OCI-LY3 (cell line): ENCODE measurements around the gene IPO7.

ENCODE experiments used
- H2AFZ ChIP-seq: fragments of 200-600, 300-600 bp; shearing (Covaris generic); 2 replicates; pipeline ENCODE4 v1.6.0; 2014; ENCODE audit warnings: antibody characterized with exemption, low read depth, low read length
- H3K27ac ChIP-seq: fragments of 200-600, 300-600 bp; sonication (generic); 2 replicates; pipeline ENCODE4 v1.5.1; 2014; ENCODE audit warnings: mild to moderate bottlenecking, low read length, moderate library complexity, mixed read lengths
- H3K27me3 ChIP-seq: fragments of 200-600, 300-600 bp; sonication (generic); 2 replicates; pipeline ENCODE4 v1.6.1; 2014; ENCODE audit warnings: low read depth, low read length, mixed read lengths
- H3K36me3 ChIP-seq: fragments of 200-600, 300-600 bp; sonication (generic); replicated peaks from 2 replicates; pipeline ENCODE3; 2014; ENCODE audit warnings: low read depth, low read length, mixed read lengths
- H3K4me1 ChIP-seq: fragments of 300-600, 200-600 bp; sonication (generic); 2 replicates; pipeline ENCODE4 v1.6.1; 2014; ENCODE audit warnings: low read length, mixed read lengths
- H3K4me2 ChIP-seq: fragments of 200-600, 300-600 bp; sonication (generic); 2 replicates; pipeline ENCODE4 v1.6.1; 2014; ENCODE audit warnings: low read length, mixed read lengths
- H3K4me3 ChIP-seq: fragments of 300-600, 200-600 bp; sonication (generic); 2 replicates; pipeline ENCODE4 v1.5.1; 2014; ENCODE audit warnings: antibody characterized with exemption, mild to moderate bottlenecking, low read length, moderate library complexity
- H3K79me2 ChIP-seq: fragments of 300-600, 200-600 bp; shearing (Covaris generic); 2 replicates; pipeline ENCODE4 v1.6.1; 2014; ENCODE audit warnings: mild to moderate bottlenecking, low read length, mixed read lengths
- H3K9ac ChIP-seq: fragments of 300-600, 200-600 bp; shearing (Covaris generic); 2 replicates; pipeline ENCODE4 v1.6.0; 2014; ENCODE audit warnings: mild to moderate bottlenecking, low read length, moderate library complexity
- H3K9me3 ChIP-seq: fragments of 200-600, 300-600 bp; shearing (Covaris generic); 2 replicates; pipeline ENCODE4 v1.6.1; 2014; ENCODE audit warnings: low read length, mixed read lengths; ENCODE audit not compliant: insufficient read depth
- H4K20me1 ChIP-seq: fragments of 200-600, 300-600 bp; sonication (generic); 2 replicates; pipeline ENCODE4 v1.6.1; 2016; ENCODE audit warnings: low read length, mixed read lengths; ENCODE audit not compliant: insufficient read depth
- EZH2phosphoT487 ChIP-seq: fragments of 200-600 bp; shearing (Covaris generic); IDR thresholded peaks from 2 replicates; pipeline ENCODE4 v1.6.1; 2018; ENCODE audit warnings: antibody characterized with exemption, mixed run types, low read depth
- TF ChIP-seq, protein P1 (sequence below): fragments of 200-600, 300-600 bp; sonication (generic); IDR thresholded peaks from 2 replicates; pipeline ENCODE4 v1.5.1; 2014; ENCODE audit warnings: antibody characterized with exemption, low read length, low read depth

Gene IPO7

DNA sequence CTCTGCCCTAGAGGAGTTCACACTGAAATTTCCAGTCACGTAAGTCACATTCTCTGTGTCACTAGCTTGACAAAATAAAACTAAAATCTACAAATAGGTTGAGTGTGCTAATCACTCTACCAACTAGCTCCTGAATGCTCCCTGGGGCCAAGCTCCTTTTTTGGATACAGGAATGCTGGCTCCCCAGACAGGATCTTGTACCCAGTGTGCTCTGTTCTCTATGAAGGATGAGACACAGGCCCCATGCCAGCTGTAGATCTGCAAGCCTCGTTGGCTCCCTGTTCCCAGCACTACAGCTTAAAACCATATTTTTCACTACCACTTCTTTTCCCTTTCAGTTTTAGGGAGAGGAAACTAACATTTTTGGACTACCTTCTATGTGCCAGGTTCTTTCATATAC lies 3.7 kb upstream of the IPO7 start:
- Histone ChIP-seq H4K20me1 (peaks cover 7% of the 10 kb centered on the region), H3K9ac (no peak overlapping the region), H2AFZ (no peak overlapping the region), H3K36me3 (peaks cover 2% of the 10 kb centered on the region), H3K4me2 (no peak overlapping the region), H3K4me3 (no peak overlapping the region), H3K79me2 (peaks cover 17% of the 10 kb centered on the region), H3K9me3 (no peaks in the 10 kb centered on the region), H3K27ac (no peak overlapping the region), H3K27me3 (no peaks in the 10 kb centered on the region), H3K4me1 (0 out of 2 replicates have a peak, but pooled peaks cover 3% of the 10 kb centered on the region)
- no peak for TF ChIP-seq EZH2phosphoT487
- TF ChIP-seq, protein P1, sequence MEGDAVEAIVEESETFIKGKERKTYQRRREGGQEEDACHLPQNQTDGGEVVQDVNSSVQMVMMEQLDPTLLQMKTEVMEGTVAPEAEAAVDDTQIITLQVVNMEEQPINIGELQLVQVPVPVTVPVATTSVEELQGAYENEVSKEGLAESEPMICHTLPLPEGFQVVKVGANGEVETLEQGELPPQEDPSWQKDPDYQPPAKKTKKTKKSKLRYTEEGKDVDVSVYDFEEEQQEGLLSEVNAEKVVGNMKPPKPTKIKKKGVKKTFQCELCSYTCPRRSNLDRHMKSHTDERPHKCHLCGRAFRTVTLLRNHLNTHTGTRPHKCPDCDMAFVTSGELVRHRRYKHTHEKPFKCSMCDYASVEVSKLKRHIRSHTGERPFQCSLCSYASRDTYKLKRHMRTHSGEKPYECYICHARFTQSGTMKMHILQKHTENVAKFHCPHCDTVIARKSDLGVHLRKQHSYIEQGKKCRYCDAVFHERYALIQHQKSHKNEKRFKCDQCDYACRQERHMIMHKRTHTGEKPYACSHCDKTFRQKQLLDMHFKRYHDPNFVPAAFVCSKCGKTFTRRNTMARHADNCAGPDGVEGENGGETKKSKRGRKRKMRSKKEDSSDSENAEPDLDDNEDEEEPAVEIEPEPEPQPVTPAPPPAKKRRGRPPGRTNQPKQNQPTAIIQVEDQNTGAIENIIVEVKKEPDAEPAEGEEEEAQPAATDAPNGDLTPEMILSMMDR = no peak

DNA sequence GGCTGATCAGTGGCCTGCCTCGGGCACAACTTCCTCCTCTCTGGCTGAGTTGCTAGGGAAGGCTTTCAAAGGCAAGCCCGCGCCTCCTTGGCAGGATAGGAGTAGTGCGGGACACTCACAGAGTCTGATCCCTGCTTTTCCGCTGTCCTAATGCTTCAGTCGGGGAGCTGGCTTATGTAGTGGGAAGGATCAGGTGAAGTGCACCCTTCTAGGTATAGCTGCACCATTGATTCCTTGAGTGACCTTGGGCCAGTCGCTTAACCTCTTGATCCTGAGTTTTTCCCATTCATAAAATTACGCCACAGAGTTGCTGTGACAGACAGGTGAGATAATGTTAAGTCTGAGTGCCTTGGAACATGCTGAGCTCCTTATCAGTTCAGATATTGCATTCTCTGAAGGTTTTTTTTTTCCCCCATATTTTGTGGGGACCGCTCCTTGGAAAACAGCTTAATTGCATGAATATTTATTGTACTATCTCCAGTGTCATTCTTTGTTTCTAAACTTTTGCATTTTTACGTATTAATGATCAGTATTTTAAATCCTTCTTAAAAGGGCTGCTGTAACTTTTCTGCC lies 961 bp downstream of the IPO7 start:
- peaks cover 63% of the 10 kb centered on the region for H3K79me2 ChIP-seq
- H3K9ac ChIP-seq = peak overlapping the region; percentile 93
- peak overlapping the region; percentile 96 for H3K4me3 ChIP-seq
- peaks cover 21% of the 10 kb centered on the region for H3K36me3 ChIP-seq
- TF ChIP-seq EZH2phosphoT487 = no peak
- TF ChIP-seq, protein P1 = no peak
- peaks cover 40% of the 10 kb centered on the region for H4K20me1 ChIP-seq
- peaks cover 20% of the 10 kb centered on the region for H3K4me1 ChIP-seq
- H3K27me3 ChIP-seq = no peaks in the 10 kb centered on the region
- peak overlapping the region; percentile 62 for H3K27ac ChIP-seq
- H3K9me3 ChIP-seq = no peaks in the 10 kb centered on the region
- H2AFZ ChIP-seq = no peak overlapping the region
- peak overlapping the region; percentile 91 for H3K4me2 ChIP-seq

DNA sequence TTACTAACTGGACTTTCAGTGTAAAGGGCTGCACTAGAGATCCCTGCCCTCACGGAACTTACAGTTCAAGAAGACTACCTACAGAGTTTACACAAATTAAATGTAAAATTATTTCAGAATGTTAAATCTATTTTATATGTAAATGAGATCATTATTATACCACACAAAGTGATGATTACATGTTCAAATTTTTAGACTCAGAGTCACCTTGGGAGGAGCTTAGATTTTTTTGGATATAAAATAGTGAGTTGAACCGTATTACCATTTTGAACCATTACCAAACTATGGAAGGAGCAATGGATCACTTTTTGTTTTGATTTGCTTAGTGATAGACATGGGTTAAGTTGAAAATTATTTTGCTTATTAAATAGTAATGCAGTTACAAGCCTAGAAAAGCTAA lies 1.6 kb downstream of the IPO7 start:
- H3K36me3 ChIP-seq = peaks cover 23% of the 10 kb centered on the region
- TF ChIP-seq, protein P1 = no peak
- no peak for TF ChIP-seq EZH2phosphoT487
- H3K27me3 ChIP-seq = no peaks in the 10 kb centered on the region
- peaks cover 70% of the 10 kb centered on the region for H3K79me2 ChIP-seq
- no peak overlapping the region for H2AFZ ChIP-seq
- peak overlapping the region; percentile 96 for H3K4me3 ChIP-seq
- peaks cover 20% of the 10 kb centered on the region for H3K4me1 ChIP-seq
- H3K9me3 ChIP-seq = no peaks in the 10 kb centered on the region
- peak overlapping the region; percentile 91 for H3K4me2 ChIP-seq
- H4K20me1 ChIP-seq = peaks cover 42% of the 10 kb centered on the region
- H3K27ac ChIP-seq = no peak overlapping the region; the same call in 1 of the 2 replicates
- H3K9ac ChIP-seq = peak overlapping the region; percentile 93

DNA sequence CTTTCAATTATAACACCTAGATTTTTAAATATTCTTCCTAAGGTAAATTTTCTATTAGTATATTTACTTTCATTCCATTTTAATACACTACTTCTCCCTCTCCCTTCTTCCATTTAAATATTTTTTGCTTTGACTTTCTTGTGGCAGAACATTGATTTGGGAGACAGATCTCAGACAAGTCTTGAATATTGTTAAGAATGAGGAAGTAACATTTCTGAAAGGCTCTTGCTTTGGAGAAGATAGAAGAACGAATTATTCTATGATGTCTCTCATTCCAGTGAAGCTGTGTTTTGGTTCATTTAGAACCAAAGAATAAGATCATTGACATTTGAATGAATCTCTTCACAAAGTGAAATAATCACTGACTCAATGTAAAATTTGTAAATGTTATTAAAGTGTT lies 2.4 kb downstream of the IPO7 start:
- Histone ChIP-seq H3K4me3 (peak overlapping the region; percentile 96), H3K27me3 (no peaks in the 10 kb centered on the region), H3K9ac (peak overlapping the region; percentile 93; the same call in 1 of the 2 replicates), H3K79me2 (peaks cover 78% of the 10 kb centered on the region), H3K4me2 (peak overlapping the region; percentile 91), H3K9me3 (no peaks in the 10 kb centered on the region), H3K27ac (peak overlapping the region; percentile 19), H2AFZ (no peak overlapping the region), H4K20me1 (peaks cover 42% of the 10 kb centered on the region), H3K4me1 (peaks cover 20% of the 10 kb centered on the region), H3K36me3 (peaks cover 23% of the 10 kb centered on the region)
- TF ChIP-seq EZH2phosphoT487 = no peak
- TF ChIP-seq, protein P1 = no peak
